ENCODE results near the gene GPC6.

Gene GPC6

GRCh38 chr13:93709506-93710244, 483.1 kb downstream of the GPC6 start:
- DNase-seq = no peak

GRCh38 chr13:93714171-93714570, 487.6 kb downstream of the GPC6 start:
- no peak for DNase-seq

DNA sequence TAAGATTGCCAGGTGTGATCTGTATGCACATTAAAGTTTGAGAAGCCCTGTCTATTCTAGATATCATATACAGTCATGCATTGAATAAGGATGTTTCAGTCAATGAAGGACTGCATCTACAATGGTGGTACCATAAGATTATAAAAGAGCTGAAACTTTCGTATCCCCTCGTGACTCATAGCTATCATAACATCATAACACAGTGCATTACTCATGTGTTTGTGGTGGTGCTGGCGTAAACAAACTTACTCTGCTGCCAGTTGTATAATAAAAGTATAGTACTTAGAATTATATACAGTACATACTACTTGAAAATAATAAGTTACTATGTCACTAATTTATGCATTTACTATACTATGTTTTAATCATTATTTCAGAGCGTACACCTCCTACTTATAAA, 489.3 kb downstream of the GPC6 start:
- no peak for DNase-seq

- no peak for DNase-seq
These were observed 490.0 kb downstream of the GPC6 start for GRCh38 chr13:93716623-93717022.

GRCh38 chr13:93721483-93721882, 494.9 kb downstream of the GPC6 start:
- DNase-seq = no peak

- DNase-seq = no peak
These were observed 496.7 kb downstream of the GPC6 start for GRCh38 chr13:93723316-93723715.

GRCh38 chr13:93724187-93724586, 497.6 kb downstream of the GPC6 start:
- no peak for DNase-seq

GRCh38 chr13:93726173-93726957, 499.8 kb downstream of the GPC6 start:
- DNase-seq = no peak

DNA sequence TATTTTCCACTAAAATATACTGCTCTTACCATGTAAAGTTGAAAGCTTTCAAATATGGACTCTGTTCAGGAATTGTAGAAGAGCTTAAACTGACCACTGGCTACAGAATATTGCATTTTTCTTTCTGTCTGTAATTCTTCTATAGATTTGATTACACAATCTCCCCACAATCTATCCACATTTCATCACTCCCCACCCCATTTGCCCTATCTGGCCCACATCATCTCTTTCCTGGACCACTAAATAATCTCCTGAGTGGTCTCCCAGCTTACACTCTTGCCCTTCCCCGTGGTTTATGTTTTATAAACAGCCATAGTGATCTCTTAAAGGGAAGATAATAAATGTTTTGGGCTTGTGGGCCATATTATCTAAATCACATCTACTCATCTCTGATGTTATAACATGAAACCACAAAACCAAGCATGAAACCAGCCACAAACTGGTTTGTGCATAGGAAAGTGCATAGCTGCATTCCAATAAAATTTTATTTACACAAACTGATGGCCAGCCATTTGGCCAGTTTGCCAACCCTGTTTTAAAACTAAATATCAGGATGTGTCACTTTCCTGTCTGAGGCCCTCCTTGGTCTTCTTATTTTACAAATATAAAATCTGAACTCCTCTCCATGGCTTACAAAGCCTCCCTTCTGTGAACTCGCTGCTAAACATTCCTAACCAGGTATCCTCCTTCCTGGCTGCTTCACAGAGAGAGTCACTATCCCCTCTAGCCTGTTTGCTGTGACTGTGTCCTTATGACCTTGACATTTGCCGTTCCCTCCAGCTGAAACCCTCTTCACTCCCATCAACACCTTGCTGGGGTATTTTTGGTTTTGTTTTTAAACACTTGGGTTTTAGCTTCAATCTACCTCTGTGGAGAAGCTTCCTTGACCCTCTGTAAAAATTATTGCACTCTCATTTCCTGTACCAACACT, 500.9 kb downstream of the GPC6 start:
- DNase-seq = no peak

- no peak for DNase-seq
These were observed 502.8 kb downstream of the GPC6 start for GRCh38 chr13:93729383-93729782.

- no peak for DNase-seq
These were observed 504.2 kb downstream of the GPC6 start for GRCh38 chr13:93730780-93731179.

- no peak for DNase-seq
These were observed 505.6 kb downstream of the GPC6 start for GRCh38 chr13:93732186-93732585.

- no peak for DNase-seq
These were observed 509.5 kb downstream of the GPC6 start for GRCh38 chr13:93736081-93736480.

DNA sequence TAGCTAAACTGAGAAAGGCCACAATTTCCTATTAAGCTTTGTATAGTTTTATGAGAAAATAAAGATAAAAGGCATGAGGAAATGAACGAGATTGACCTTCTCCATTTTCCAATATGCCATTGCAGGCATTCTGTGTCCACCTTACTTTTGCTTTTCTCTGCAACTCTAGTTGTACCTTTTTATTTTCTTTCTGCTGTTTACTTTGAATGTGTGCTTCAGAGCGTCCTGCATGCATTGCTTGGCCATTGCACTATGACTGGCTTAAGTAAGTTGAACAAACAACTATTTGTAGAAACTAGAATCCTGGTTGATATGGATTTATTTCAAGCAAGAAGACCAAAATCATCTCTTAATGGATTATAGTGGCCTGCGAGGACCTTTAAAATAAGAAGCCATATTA, 510.3 kb downstream of the GPC6 start:
- DNase-seq = no peak

- no peak for DNase-seq
These were observed 513.7 kb downstream of the GPC6 start for GRCh38 chr13:93740334-93740733.

DNA sequence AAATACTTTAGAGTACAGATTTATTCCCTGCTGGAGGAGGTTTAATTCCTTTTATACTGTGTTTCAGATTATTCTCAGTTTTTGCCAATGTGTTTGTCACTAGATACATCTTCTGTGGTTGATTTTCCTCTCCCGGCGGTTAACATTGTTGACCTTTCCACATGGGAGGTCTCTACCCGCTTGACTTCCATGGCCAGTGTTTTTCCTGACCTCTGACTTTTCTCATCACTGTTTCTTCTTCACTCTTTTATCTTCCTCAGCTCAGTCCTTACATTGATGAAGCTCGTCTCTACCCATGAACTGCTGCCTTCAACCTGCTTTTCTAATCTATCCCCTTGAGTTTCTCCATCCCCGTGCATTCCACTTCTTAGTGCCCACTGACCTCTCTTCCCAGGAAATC, 517.4 kb downstream of the GPC6 start:
- DNase-seq = no peak

- no peak for DNase-seq
These were observed 518.3 kb downstream of the GPC6 start for GRCh38 chr13:93744886-93745285.

- DNase-seq = no peak
These were observed 519.3 kb downstream of the GPC6 start for GRCh38 chr13:93745884-93746283.

DNA sequence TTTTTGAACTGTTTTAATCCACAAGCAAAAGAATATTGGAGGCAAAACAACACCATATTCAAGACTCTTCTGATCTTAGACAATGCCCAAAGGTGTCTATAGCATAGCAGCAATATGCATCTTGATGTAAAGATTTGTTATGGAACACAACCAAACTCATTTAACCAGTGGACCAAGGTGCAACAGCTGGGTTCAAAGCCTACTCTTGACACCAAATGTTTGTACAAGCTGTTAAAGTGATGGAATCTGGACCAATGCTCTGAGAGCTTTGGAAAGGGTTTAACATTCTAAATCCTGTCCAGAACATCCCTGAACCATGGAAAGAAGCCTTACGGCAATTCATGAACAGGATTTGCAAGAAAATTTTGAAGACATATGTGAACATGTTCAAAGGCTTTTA, 520.0 kb downstream of the GPC6 start:
- no peak for DNase-seq

- no peak for DNase-seq
These were observed 524.1 kb downstream of the GPC6 start for GRCh38 chr13:93750676-93751075.

DNA sequence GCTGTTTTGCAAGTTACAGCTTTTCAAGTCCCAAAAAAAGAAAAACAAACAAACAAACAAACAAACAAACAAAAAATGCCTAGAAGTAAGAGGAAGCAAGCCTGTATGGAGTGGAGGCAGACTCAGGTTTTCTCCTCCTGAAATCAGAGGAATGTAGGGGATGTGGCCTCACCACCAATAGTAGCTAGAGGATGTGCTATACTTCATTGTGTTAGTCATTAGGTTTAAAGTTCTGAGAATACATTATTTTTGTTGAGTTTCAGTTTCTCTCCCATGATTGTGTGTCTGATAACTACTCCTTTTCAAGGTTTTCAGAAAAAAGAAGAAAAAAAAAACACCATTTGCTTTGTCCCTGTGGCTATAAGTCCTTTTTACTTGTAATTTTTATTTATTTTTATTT, 524.5 kb downstream of the GPC6 start:
- DNase-seq = no peak

GRCh38 chr13:93752541-93752940, 525.9 kb downstream of the GPC6 start:
- DNase-seq = no peak

DNA sequence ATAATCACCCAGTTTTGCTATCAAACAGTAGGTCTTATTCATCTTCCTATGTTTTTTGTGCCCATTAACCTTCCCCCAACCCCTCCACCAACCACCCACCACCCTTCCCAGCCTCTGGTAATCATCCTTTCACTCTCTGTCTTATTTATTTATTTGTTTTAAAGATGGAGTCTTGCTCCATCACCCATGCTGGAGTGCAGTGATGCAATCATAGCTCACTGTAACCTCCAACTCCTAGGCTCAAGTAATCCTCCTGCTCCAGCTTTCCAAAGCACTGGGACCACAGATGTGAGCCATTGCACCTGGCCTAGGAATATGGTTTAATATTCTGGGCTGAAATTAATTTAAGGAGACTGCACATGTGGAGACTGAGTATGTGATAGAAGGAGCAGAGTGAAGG, 527.0 kb downstream of the GPC6 start:
- DNase-seq = no peak

Measured in stimulated activated CD4-positive, alpha-beta T cell treated with anti-CD3 and anti-CD28 coated beads, Interleukin-4, amount 100 ng/mL, for 24 hours (primary cell).